Neural progenitor cell (in vitro differentiated cells): Measurements from ENCODE around the gene MNT.

Experiments
- CTCF ChIP-seq: fragments of 200-600 bp; sonication (generic); IDR thresholded peaks from 2 replicates; pipeline ENCODE4 v1.5.1; 2017; ENCODE audit warnings: antibody characterized with exemption, mild to moderate bottlenecking
- EZH2 ChIP-seq: fragments of 200-600 bp; sonication (generic); IDR thresholded peaks from 2 replicates; pipeline ENCODE4 v1.6.1; 2017; ENCODE audit warnings: antibody characterized with exemption, mild to moderate bottlenecking, moderate library complexity

- TF ChIP-seq CTCF (no peak), EZH2 (no peak)
Observed at GRCh38 chr17:2343421-2343820, 57.4 kb downstream of the MNT start.
